Activated CD8-positive, alpha-beta T cell treated with anti-CD3 and anti-CD28 coated beads for 36 hours (primary cell): ENCODE data around the gene RASSF8. TPM values are rescaled to one million over a fixed set of nuclear protein-coding genes. Genes with fewer than 3 reads are reported as not detected.

ENCODE experiments used
- ATAC-seq: fragments of 200-7000 bp; cut with Tn5 transposase; one replicate; pipeline ENCODE4 v1.10.0; 2021; ENCODE audit warnings: mild to moderate bottlenecking, moderate library complexity
- CTCF ChIA-PET: fragments of 350-600 bp; sonication (Branson Sonifier 250); formaldehyde crosslinking; loops from one replicate; lab custom pipeline; 2021; ENCODE audit warnings: antibody characterized with exemption; lab: Charles Lee
- POLR2A ChIA-PET: fragments of 350-600 bp; sonication (Branson Sonifier 250); formaldehyde crosslinking; loops from one replicate; lab custom pipeline; 2021; ENCODE audit warnings: antibody characterized with exemption; lab: Charles Lee
- DNase-seq: peaks from one replicate; pipeline ENCODE4 v3.0.0-alpha.2; 2020
- H3K27ac Mint-ChIP-seq: one replicate; pipeline ENCODE4 v1.8.0; 2021; ENCODE audit warnings: mild to moderate bottlenecking, mixed read lengths
- H3K27me3 Mint-ChIP-seq: one replicate; pipeline ENCODE4 v1.8.0; 2021; ENCODE audit warnings: mixed read lengths
- H3K36me3 Mint-ChIP-seq: one replicate; pipeline ENCODE4 v1.8.0; 2021; ENCODE audit warnings: low read depth, mixed read lengths
- H3K4me1 Mint-ChIP-seq: one replicate; pipeline ENCODE4 v1.8.0; 2021; ENCODE audit warnings: low read depth, mixed read lengths
- H3K4me3 Mint-ChIP-seq: one replicate; pipeline ENCODE4 v1.8.0; 2021; ENCODE audit warnings: mild to moderate bottlenecking, moderate library complexity, mixed read lengths
- H3K9me3 Mint-ChIP-seq: one replicate; pipeline ENCODE4 v1.8.0; 2021; ENCODE audit warnings: mixed read lengths
- intact Hi-C: fragments of 100-400 bp; cut with micrococcal nuclease; formaldehyde crosslinking; loops from one replicate; pipeline ENCODE4 v1.10.0; 2022
- total RNA-seq, 2 experiments: library from RNA; stranded (reverse); gene quantifications; one replicate each; pipeline ENCODE4 v1.2.3, GENCODE V29; 2021
- TF ChIP-seq, protein P1 (sequence below): fragments of 200-600 bp; IDR thresholded peaks from one replicate; pipeline ENCODE4 v1.8.0; 2022; ENCODE audit warnings: antibody characterized with exemption, mild to moderate bottlenecking

RASSF8 gene
- total RNA-seq, 2 experiments from 2014 or later: not detected

- ATAC-seq: no peak
- POLR2A ChIA-PET: no interaction called here
- Mint-ChIP-seq H3K27me3 (no peaks in the 10 kb centered on the region), H3K27ac (no peak overlapping the region), H3K9me3 (no peaks in the 10 kb centered on the region), H3K4me1 (no peaks in the 10 kb centered on the region), H3K4me3 (no peak overlapping the region), H3K36me3 (no peaks in the 10 kb centered on the region)
- CTCF ChIA-PET: no interaction called here
- TF ChIP-seq, protein P1, sequence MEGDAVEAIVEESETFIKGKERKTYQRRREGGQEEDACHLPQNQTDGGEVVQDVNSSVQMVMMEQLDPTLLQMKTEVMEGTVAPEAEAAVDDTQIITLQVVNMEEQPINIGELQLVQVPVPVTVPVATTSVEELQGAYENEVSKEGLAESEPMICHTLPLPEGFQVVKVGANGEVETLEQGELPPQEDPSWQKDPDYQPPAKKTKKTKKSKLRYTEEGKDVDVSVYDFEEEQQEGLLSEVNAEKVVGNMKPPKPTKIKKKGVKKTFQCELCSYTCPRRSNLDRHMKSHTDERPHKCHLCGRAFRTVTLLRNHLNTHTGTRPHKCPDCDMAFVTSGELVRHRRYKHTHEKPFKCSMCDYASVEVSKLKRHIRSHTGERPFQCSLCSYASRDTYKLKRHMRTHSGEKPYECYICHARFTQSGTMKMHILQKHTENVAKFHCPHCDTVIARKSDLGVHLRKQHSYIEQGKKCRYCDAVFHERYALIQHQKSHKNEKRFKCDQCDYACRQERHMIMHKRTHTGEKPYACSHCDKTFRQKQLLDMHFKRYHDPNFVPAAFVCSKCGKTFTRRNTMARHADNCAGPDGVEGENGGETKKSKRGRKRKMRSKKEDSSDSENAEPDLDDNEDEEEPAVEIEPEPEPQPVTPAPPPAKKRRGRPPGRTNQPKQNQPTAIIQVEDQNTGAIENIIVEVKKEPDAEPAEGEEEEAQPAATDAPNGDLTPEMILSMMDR: no peak
- no peak for DNase-seq
- intact Hi-C loops: no loop called here
Measured at GRCh38 chr12:25981597-25981996, 23.1 kb downstream of the RASSF8 start.

GRCh38 chr12:25982416-25982815 lies 23.9 kb downstream of the RASSF8 start:
- CTCF ChIA-PET: no interaction called here
- ATAC-seq: no peak

DNA sequence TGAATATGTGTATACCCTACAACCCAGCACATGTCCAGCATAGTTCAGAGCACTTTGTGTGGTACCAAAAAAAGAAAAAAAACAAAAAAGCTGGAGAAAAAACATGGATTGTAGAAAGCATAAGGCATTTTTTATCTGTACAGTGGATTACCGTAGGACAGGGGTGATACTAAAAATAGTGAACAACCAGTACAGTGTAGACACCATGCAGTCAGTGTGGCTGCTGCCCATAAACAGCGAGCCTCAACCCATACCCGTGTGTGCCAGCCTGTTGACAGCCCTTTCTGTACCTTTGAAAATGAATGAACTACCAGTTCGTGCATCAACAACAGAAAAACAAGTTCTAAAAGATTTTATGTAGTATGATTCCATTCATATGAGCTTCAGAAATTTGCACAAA lies 25.1 kb downstream of the RASSF8 start:
- DNase-seq (no peak), ATAC-seq (no peak)
- ChIA-PET CTCF (no interaction called here), POLR2A (no interaction called here)
- Mint-ChIP-seq H3K27me3 (peaks cover 1% of the 10 kb centered on the region), H3K9me3 (no peaks in the 10 kb centered on the region), H3K4me3 (no peak overlapping the region), H3K4me1 (no peaks in the 10 kb centered on the region), H3K36me3 (no peaks in the 10 kb centered on the region), H3K27ac (no peak overlapping the region)
- intact Hi-C loops: no loop called here
- TF ChIP-seq, protein P1: no peak

More at GRCh38 chr12:25982416-25982815, 23.9 kb downstream of the RASSF8 start:
- Mint-ChIP-seq H3K27ac (no peak overlapping the region), H3K4me1 (no peaks in the 10 kb centered on the region), H3K27me3 (peaks cover 1% of the 10 kb centered on the region), H3K9me3 (no peaks in the 10 kb centered on the region), H3K4me3 (no peak overlapping the region), H3K36me3 (no peaks in the 10 kb centered on the region)
- DNase-seq: no peak
- TF ChIP-seq, protein P1: no peak
- intact Hi-C loops: no loop called here
- POLR2A ChIA-PET: interaction anchor here (1.2 kb wide), 1 partner anchor 25 kb away, joined by 3 read pairs; no protein-coding TSS in a partner anchor

GRCh38 chr12:25984759-25985158 lies 26.3 kb downstream of the RASSF8 start:
- ChIA-PET CTCF (no interaction called here), POLR2A (interaction anchor here (0.6 kb wide), 1 partner anchor 150 kb away, joined by 4 read pairs; no protein-coding TSS in a partner anchor)
- Mint-ChIP-seq H3K27ac (no peak overlapping the region), H3K4me1 (no peaks in the 10 kb centered on the region), H3K9me3 (no peaks in the 10 kb centered on the region), H3K27me3 (peaks cover 1% of the 10 kb centered on the region), H3K4me3 (no peak overlapping the region), H3K36me3 (no peaks in the 10 kb centered on the region)
- ATAC-seq (no peak), DNase-seq (no peak)
- intact Hi-C loops: no loop called here
- TF ChIP-seq, protein P1: no peak

DNA sequence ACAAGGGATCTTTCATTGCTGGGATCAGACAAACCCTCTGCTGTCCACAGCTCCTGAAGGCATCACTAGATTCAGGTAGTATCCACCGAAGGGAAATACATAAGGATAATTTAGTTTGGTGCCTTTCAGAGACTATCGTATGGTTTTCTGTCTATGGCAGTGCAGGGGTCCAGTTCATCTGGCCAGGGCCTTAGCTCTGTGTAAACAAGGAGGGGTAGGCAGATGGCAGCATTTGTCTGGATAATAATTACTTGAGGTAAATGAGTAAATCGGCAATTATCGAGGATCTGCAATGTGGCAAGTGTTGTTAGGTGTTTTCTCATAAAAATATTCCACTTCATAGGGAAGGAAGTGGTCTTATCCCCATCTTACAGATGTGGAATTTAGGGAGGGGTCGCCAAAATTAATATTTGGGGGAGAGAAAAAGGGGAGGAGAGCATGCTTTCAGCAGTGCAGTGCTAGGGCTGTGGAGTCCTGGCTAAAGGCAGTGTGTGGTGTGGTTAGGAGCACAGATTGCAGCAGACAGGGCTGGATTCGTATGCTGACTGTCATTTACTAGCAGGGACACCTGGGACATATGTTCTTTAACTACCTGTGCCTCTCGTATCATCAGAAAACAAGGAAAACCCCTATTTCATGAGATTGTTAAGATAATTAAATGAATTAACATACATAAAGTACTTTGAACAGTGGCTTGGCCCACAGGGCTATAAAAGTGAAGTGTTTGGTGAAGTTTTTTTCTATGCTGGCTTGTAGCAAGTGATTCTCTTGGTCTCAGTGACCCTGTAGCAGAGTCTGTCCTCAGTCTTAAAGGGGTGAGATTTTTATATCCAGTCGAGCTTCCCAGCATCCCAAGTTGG lies 27.1 kb downstream of the RASSF8 start:
- TF ChIP-seq, protein P1: no peak
- Mint-ChIP-seq H3K4me3 (no peak overlapping the region), H3K4me1 (no peaks in the 10 kb centered on the region), H3K36me3 (no peaks in the 10 kb centered on the region), H3K27ac (no peak overlapping the region), H3K9me3 (no peaks in the 10 kb centered on the region), H3K27me3 (peaks cover 1% of the 10 kb centered on the region)
- ATAC-seq (no peak), DNase-seq (no peak)
- CTCF ChIA-PET: no interaction called here
- POLR2A ChIA-PET: interaction anchor here (0.6 kb wide), 1 partner anchor 149 kb away, joined by 4 read pairs; no protein-coding TSS in a partner anchor
- intact Hi-C loops: no loop called here
